NCI-H748 treated with DMSO at 0.1 percent for 48 hours (cell line): ENCODE results near the gene HSPB7.
A peak's percentile ranks its signal among the peaks of the same experiment; 100 is the strongest.

Source experiments
- DNase-seq: peaks from one replicate; lab custom pipeline; 2025; lab: John Stamatoyannopoulos, UW

The HSPB7 gene

DNA sequence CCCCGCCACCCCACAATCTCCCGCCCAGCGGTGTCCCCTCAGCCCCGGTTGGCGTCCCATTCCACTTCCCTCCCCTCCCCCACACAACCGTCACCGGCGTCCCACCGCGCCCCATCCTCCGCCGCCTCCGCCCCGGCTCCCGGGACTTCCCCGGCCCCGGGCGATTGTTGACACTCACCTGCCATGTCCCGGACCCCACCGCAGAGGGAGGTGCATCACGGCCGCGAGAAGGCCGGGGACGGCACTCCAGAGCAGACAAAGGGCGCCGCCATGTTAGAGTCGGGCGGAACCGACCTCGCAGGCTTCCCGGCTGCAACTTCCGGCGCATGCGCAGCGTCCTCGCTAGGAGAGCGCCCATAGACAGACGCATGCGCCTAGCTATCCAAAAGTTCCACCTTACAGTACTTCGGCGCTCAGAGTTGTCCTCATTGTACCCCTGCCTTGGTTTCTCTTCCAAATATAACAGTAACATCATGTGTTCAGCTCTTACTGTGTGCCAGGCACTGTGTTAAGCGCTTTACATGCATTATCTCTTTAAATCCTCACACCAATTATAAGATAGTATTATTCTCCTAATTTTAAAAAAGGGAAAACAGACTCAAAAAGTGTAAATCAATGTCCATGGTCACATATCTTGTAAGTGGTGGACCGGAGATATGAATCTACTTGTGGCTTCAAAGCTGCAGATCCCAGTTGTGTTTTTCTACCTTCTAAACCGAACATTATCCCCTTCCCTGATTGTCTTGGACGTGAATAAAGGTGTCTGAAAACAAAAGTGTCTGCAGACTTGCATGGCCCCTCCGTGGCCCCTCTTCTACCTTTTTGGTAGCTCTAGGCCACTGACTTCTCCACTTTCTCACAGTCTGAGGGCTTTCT lies 41.8 kb downstream of the HSPB7 start, which contains the start of gene ZBTB17:
ZBTB17 (minus strand) TSS at position 297 of the 876 bp plus-strand sequence. CDS start 27,606 bp downstream, outside the sequence.
- peak; percentile 87 for DNase-seq

GRCh38 chr1:15975358-15975804 lies 42.5 kb downstream of the HSPB7 start:
- DNase-seq = no peak

DNA sequence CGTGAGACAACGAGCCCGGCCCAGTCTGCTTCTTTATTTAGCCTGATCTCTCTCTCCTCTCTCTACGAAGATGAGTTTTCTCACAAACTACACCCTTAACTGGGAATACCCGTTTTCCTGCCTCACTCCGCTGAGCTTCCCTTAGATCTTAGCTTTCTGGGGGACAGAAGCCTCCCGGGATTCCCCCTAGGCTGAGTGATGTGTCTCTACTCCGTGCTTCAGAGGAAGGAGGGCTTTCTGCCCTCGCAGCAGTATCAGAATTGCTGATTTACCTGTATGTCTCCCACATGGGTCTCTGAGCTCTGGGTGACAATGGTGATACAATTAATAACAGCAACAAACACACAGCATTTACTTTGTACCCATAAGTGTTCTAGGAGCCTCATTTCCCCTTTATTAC lies 43.0 kb downstream of the HSPB7 start:
- no peak for DNase-seq

DNA sequence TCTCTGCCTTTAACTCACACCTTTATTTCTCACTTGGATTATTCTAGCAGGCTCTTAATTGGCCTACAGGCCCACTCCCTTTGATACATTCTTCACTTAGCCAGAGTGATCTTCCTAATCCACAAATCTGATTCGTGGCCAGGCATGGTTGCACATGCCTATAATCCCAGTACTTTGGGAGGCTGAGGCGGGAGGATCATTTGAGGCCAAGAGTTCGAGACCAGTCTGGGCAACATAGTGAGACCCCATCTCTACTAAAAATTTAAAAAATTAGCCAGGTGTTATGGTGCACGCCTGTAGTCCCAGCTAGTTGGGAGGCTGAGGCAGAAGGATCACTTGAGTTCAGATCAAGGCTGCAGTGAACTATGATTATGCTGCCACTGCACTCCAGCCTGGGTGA lies 44.1 kb downstream of the HSPB7 start:
- DNase-seq = no peak

DNA sequence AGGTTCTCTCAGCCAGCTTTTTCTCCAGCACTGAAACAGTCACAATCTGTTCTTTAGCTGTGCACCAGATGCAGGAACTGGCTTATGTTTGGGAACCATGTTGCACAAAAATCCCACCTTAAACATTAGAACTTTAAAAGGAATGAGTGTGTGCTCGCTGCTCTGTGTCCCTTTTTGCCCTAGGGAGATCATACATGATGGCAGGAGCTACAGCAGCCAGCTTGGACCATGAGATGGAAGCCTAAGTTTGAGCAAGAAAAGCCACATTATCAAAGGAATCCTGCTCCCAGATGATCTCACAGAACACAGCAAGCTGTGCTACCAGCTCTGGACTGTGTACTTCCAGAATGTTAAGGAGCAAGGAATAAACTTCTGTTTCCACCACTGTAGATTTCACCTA lies 45.4 kb downstream of the HSPB7 start:
- DNase-seq = no peak

DNA sequence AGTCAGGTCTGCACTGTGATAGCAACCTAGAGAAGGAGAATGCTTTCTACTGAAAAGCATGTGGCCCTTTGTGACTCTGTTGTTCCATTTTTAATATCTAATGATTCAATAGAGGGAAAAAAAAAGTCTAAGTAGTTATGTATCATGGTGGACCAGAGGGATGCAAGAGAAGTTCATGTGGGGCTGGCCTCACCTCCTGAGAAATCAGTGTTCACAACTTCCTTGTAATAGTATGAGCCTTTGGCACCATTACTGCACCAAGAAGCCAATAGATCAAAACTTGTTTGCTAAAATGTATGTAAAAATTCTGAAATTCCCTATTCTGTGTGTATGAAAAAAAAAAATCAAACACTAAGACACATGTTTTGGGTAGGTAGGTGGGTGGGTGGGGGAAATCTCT lies 46.9 kb downstream of the HSPB7 start:
- no peak for DNase-seq

DNA sequence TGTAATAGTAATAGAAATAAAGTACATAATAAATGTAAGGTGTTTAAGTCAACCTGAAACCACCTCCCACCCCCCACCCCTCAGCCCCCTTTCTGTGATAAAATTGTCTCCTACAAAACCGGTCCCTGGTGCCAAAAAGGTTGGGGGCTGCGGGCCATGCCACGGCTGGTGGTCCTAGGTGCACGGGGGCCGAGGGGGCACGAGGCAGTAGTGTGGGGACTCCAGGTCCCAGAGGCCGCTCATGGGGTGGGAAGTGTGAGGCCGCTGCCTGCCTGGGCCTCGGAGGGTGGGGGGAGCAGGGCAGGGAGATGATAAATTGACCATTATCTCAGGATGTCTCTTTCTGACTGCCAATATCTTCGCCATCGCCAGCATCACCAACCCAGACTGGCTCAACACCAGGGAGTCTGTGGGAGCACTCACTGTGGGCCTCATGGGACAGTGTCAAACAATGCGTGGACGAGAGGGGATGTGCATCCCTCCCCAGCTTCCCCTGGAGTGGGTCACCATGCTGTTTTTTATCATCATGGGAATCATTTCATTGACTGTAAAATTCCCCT lies 48.4 kb downstream of the HSPB7 start:
- no peak for DNase-seq

- no peak for DNase-seq
Observed at GRCh38 chr1:15968172-15968571, 49.7 kb downstream of the HSPB7 start.

GRCh38 chr1:15966956-15967344 lies 50.9 kb downstream of the HSPB7 start:
- DNase-seq = no peak

DNA sequence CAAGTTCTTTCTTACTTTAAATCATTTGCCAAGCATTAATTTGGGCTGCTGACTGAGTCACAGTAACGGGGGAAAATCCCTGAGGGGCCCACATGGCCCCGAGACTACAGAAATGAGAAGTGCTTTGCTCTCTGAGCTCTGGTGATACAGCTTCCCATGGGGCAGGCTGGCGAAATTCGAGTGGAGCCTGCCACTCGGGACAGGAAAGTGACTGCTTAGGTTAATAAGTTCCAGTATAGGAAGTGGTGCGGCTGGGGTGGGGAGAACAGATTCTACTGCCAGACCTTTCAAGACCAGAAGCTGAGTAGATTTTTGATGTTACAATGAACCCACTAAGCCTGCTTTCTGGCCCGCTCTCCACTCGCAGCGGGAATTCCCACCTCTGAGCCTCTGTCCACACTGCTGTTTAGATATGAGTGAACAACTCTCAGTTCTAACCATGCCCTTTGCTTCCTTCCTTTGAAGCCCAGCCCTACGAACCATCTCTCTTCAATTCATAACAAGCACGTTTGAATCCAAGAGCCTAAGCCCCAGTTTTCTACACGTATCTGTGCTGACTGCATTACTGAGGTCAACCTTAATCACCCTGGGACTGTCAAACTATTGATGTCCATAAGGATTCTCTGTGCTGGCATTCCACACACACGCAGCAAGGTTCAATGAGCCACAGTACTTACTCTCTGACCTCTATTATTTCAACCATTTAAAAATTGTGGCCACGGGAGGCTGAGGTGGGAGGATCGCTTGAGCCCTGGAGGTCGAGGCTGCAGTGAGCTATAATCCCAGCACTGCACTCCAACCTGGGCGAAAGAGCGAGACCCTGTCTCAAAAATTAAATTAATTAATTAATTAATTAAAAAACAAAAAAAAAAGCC lies 51.5 kb downstream of the HSPB7 start:
- no peak for DNase-seq

- DNase-seq = no peak
Observed at GRCh38 chr1:15965228-15965767, 52.5 kb downstream of the HSPB7 start.
